ENCODE data around the gene DMTF1.

Gene DMTF1

DNA sequence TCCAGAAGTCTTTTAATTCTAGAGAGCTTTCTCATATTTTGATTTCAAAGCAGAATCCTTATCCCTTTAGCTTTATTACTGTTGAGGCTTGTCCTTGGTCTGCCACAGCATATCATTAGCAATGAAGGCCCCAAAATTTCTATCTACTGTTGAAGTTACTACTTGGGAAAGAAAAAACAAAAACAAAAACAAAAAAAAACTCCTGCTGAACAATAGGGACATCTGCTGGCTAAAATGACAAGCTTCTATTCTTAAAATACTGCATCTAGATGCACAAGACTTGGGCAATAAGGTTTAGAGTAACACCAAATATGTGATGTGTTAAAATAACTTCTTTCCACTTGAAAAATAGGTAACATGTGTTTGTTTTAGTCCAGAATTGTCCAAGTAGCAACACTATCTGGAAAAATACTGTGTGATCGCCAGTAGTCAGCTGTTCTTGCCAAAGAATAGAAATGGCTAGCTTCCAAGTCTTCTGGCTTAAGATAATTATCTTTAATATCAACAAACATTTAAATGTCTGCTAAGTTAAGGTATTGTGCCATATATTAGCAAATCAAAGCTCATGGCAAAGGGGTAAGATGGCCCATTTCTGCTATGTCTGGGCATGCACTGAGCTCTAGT, 3.8 kb upstream of the DMTF1 start:
- peak; percentile 0 for DNase-seq

DNA sequence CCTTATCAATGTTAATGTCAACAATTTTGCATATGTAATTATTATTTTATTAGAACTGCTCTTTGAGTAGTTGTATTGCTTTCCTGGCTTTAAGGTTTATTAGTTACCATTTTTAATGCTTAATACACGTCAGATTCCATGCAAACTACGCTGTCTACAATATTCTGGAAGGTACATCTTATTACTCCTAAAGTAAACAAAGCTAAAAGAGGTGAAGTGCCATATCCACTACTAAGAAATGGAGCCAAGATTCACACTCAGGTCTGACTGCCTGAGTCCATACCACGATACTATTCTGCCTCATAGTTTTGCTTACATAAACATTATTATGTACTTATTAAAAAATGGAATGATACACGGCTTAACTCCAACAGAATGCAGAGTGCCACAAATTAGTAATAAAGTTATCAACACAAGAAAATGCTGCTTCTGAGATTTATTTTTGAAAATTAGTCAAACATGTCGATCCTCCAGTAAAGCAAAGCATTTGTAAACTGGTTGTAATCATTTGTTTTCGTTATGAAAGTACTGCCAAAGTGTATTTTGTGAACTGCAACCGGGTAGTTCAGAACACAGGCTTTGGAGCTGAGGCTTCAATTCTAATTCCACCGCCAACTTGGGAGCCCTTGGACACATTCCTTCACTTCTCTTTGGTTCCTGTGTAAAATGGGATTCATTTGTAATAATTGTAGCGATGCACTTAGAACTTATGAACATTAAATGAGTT, 1.1 kb upstream of the DMTF1 start:
- DNase-seq, result no peak

DNA sequence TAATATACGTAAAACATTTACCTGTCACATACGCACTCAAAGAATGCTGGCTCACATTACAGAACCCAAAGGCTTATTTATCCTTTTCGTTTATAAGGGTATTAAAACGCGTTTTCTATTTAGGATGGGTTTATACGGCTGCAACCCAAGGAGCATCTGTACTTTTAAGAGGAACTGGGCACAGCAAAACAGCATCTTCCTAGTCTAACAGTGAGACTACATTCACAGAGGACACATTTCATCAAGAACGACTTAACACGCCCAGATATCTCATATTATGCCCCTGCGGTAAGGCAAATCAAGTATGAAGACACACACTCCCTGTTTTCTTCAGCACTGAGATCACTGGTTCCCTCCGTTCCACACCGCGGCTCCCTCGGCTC, 533 bp upstream of the DMTF1 start:
- DNase-seq, result no peak

DNA sequence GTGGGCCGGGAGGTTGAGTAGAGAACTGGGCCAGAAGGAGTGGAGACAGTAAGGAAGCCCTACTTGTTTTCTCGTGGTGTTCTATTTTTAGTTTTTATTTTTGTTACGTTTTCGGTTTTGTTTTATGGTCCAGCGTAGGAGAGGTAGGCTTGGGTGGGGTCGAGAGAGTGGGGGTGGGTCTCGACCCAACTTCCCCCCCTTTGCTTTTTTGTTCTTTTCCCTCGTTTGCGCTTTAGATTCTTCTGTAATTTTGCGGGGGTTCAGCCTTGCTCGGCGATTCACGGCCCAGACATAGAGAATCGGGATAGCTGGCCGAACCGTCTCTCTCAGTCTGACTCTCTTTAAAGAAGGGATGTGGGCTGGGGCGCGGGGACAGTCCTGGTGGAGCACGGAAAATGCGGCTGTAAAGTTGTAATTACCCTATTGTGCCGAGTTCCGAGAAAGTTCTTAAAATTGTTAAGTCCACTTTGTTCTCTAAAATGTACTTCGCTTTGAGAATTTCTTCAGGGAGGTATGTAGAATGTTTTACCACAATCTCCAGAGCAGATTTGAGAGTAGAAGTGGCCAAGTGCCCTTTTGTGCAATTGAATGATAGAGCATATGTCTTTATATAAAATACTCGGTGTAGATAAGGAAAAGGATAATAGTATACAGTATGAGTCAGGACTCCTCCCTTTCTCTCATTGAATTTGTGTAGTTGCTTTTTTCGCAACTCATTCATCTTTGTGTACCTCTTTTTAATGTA, 816 bp downstream of the DMTF1 start:
- DNase-seq, result peak; percentile 3

DNA sequence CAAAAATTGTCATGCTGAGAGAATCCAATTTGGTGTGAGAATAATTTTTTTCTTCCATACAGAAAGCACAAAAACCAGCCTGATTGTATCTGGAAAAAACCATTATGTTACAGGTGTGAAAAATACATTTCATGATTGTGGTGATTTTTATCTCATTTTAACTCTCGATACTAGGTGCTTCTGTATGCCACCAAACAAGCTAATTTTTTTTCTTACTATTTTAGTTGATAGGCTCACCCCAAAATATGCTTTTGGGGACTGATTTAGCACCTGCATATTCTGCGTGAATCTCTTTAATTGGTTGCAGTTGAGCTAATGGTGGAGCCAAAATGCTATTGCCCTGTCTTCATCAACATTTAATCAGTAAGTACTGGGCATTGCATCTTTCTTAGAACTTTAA, 1.9 kb downstream of the DMTF1 start:
- no peak for DNase-seq

DNA sequence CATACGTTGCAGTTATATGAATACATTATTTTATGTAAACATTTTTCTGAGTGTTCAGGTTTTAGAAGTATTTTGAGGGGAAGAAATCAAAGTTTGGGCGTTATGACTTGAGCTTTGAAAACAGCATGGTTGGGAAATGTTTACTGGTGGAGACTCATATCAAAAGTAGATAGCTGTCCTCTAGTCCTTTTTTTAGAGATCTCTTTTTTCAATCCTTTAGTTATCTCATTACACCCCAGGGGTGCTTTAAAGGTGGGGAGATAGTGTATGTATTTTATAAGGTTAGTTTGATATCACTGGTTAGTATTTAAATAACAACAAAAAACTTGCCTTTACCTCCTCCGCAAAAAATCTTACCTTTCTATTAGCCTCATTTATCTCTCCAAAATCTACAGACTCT, 2.3 kb downstream of the DMTF1 start:
- no peak for DNase-seq

DNA sequence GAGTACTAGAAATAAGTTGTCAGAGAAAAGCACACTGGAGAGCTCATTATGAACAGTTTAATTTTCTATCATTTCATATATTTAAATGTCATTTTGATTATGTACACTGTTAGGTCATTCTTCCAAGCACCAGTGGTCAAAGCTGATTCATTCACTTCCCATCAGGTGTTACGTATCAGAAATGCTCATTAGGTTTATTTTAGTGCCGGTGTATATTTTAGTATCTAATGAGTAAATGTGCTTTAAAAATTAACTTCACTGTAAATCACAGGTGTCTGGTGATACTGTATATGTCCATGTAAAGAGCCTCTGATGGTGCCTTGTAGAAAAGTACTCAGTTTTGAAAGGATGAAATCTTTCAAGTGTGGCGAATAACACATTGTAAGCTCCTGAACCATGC, 3.5 kb downstream of the DMTF1 start:
- no peak for DNase-seq

DNA sequence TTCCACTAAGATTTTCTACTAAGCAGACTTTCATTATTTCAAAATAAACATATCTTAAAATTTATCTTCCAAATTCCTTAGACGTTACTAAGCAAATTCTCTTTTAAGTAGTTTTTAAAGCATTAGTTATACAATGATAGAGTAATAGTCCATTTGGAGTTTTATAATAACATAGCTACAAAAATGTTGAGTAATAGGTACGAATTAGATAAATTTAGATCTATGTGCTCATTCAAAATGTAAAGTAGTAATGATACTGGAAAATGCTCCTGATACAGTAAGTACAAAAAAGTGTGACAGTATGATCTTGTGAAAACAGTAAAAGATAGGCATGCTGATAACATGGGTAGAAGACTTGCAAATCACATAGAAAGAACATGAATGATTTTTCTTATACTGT, 4.5 kb downstream of the DMTF1 start:
- no peak for DNase-seq

DNA sequence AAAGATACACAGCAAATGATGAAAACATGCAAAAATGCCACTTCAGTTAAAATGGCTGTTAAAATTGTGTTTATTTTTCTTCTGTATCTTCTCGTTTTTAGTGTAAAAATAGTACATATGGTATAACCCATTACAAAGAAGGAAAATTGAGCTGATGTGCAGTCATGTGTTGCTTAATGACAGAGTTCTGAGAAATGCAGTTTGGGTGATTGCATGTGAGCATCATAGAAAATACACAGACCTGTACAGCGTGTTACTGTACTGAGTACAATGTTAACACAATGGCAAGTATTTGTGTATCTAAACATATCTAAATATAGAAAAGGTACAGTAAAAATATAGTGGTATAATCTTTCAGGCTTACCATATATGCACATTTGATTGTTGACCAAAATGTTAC, 7.3 kb downstream of the DMTF1 start:
- DNase-seq, result no peak

DNA sequence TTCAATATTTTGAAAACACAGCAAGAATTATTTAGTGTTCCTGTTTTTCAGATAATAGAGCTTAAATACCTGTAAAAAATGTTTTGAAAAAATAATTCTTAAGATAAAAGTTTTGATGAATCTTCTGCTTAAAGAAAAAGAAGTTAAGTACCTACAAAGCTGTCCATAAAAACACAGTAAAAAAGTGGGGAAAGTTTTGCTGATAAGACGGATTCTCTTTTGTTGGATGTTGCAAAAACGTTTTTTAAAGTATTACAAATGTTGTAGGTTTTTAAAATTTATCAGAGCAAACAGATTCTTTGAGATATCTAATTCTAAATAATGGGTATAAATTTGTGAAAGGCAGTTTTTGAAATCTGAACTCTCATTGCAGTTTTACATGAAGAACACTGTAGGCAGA, 12.2 kb downstream of the DMTF1 start:
- DNase-seq, result no peak

DNA sequence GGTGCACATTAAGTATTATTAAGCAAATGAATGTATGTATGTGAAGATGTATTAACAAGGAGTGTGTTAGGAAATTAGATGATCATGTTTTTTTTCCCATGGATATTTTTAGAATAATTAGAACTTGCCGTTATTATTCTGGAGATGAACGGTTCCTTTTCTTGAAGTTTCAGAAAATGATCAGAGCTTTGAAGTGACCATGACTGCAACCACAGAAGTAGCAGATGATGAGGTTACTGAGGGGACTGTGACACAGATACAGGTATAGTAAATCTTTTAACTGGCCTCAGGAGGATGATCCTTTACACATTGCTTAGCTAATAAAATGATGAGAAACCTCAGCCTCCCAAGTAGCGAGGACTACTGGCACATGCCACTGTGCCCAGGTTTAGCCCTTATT, 18.6 kb downstream of the DMTF1 start:
- DNase-seq, result no peak

DNA sequence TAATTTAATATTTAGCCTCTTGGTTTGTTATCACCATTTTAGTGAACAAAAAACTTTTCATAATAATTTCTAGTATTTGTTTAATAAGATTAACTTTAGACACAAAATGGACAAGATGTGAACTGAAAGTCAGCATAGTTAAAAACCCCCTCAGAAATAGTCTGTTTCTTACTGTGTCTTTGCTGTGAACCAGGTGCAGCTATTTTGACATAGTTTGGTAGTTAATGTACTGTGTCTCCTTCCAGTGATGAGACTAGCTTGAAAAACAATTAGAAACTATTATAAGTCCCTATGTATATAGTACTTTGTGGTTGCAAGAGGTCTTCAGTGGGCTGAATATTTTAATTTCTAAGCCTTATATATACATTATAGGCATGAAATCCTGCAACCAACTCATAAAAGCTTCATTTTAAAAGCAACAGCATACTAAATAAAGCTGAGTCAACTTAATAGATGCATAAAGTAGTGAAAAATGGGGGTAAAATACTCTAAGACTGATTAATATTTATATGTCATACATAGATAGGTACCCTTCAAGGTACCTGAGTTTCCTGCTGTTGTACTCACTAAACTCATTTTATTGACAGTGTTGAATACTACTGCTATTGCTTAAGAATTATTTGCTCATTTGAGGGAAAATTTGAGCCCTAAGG, 19.2 kb downstream of the DMTF1 start:
- DNase-seq, result no peak

DNA sequence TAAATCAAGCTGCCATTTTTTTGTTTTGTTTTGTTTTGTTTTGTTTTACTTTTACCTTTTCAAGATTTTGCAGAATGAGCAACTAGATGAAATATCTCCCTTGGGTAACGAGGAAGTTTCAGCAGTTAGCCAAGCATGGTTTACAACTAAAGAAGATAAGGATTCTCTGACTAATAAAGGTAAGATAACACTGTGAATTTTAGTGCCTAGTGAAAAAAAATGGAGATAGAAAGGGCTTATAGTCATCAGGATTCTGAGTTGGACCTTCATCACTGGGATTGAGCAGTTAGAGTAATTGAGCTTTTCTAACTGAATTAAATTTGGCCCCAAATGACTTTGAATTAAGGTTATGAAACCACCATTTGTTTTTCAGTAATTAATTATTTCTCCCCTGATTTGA, 21.2 kb downstream of the DMTF1 start:
- DNase-seq, result no peak

DNA sequence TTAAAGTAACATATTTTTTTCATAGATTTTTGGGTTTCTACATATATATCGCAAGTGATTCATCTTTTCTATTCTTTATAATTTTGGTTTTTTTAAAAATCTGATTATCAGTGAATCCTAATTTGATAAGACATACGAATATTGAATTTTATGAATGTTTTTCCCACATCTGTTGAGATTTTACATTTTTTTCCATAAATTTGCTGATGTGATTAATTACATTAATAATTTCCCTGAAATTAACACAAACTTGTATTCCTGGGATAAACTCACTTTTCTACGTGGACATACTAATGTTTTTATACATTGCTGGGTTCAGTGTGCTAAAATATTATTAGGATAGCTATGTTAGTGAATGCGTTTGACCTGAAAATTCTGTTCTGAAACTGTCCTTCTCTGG, 26.1 kb downstream of the DMTF1 start:
- DNase-seq, result no peak

DNA sequence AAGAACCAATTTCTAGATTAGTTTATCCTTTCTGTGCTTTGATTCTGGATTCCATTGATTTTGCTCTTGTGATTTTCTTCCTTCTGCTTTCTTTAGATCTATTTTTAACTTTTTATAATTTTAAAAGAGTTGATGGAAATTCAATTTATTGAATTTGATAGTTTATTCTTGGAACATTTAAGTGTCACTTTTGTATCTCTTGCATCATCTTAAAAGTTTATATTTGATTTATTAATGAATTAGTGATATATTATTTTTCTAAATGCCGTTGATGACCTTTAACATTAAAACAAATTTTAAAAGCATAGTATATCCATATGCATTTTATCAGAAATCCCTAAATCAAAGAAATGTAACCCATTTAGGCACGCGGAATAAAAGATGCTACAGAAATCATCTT, 26.9 kb downstream of the DMTF1 start:
- DNase-seq, result no peak

DNA sequence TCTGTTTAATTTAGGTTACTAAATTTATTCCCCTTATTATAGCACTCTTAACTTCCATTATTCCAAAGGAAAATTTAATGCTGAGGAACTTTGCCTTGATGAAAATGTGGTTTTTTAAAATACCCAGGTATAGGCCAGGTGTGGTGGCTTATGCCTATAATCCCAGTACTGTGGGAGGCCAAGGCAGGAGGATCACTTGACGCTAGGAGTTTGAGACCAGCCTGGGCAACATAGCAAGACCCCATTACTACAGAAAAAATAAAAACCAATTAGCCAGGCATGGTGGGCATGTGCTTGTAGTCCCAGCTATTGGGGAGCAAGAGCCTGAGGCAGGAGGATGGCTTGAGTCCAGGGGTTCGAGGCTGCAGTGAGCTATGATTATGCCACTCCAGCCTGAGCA, 34.9 kb downstream of the DMTF1 start:
- no peak for DNase-seq

DNA sequence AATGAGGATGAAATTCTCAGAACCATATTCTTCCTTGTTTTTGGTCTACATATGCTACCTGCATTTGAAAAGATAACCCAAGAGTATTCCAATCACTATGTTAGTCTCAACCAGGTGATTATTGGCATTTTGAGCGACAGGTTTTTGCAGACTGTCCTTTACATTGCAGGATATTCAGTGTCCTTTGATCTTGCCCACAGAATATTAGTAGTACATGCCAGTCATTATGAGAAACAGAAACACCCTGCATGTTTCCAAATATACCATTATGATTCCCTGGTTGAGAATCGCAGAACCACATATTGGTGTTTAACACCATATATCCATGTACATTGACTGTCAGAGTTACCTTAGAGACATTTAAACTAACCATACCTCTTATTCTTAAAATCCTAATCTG, 36.7 kb downstream of the DMTF1 start:
- no peak for DNase-seq

DNA sequence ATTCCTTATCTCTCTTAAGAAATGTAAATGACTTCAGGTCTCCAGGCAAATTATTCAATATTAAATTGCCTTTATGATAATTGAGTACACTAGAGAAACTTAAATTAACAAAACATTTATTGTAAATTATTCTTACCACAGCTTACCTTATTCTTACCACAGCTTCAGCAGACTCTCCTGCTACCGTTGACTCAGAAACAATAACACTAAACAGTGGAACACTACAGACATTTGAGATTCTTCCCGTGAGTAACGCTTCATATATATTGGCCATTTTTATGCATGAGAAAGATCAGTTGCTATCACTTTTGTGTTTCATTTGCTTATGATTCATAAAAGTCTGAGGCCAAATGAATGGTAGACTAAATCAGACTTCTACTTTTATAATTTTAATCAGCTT, 38.5 kb downstream of the DMTF1 start:
- no peak for DNase-seq

DNA sequence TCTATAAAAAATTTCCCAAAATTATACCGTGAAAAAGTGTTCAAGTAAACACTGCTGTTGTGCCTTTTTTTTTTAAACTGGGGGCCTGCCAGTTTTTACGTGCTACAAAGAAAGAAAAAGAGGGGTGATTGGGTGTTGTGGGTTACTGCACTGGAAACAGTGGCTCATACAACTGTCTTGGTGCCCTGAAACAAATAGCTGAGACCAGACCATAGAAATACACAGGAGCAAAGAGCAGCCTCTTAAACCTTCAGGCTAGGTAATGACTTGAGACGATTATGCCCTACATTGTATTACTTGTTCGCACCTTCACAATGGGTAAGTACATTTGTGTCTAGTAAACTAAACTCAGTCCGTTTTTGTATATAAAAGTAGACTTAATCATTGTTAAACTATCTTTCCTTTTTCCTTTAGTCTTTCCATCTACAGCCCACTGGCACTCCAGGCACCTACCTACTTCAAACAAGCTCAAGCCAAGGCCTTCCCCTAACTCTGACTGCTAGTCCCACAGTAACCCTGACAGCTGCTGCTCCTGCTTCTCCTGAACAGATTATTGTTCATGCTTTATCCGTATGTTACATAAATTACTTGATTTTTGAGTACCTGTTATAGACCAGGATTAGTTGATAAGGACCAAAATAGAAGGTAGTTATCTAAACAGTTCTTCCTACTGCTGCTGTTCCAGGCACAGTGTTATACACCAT, 40.7 kb downstream of the DMTF1 start:
- no peak for DNase-seq

DNA sequence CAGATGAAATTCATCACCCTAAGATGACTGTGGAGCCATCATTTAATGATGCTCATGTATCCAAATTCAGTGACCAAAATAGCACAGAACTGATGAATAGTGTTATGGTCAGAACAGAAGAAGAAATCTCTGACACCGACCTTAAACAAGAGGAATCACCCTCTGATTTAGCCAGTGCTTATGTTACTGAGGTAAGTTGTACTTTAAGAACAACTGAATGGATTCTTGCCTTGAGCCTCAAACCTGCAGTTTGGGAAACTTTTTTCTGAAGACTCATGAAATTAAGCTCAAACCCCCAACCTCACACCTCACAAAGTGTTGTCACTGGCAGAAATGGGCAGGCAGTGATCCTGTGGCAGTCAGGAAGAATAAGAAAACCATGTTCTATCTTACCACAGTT, 41.7 kb downstream of the DMTF1 start:
- DNase-seq, result no peak

DNA sequence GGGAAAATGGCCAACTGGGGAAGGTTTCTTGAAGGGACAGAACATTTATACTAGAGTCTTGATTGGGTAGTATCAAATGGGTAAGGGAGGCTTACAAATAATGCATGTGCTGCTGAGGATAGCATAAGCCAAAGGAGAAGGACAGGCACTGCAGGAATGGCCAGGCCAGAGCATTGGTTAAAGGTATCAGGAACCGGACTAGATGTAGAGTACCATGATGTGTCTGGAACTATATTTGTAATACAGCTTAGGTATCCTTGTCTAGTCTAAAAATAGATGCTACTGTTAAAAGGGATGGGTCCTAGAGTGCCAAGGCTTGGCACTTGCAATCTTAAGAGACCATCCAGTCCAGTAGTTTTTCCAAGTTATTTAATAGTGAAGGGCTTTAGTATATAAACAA, 47.0 kb downstream of the DMTF1 start:
- DNase-seq, result no peak

DNA sequence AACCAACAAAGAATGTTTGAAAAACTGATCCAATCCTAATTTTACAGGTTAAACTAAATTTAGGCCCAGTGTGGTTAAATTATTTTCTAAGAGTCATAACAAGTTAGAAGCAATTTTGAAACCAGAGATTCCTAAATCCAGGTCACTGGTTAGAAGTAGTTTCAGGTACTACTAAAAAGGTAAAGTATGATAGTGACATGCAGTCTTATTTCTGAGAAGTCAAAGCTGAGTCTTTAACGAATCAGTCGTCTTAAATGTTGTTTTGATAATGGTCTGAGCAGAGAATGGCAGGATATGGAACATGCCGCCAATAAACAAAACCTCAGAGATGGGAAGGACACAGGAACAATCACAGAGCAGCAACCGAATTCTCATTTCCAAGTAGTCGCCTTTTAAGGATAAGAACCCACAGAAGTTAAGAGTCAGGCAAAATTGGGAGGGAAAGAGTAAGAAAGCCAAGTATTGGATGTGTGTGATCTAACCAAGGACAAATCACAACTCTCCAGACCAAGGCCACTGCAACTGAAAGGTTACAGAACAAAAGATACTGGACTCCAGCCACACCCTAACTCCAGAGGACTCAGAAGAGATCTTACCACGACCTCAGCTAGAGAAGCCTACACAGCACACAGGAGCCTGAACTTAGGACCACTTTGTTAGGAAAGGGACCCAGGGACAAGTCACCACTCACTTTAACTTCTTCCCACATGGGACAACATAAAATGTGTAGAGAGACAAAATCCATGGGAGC, 47.6 kb downstream of the DMTF1 start:
- no peak for DNase-seq

DNA sequence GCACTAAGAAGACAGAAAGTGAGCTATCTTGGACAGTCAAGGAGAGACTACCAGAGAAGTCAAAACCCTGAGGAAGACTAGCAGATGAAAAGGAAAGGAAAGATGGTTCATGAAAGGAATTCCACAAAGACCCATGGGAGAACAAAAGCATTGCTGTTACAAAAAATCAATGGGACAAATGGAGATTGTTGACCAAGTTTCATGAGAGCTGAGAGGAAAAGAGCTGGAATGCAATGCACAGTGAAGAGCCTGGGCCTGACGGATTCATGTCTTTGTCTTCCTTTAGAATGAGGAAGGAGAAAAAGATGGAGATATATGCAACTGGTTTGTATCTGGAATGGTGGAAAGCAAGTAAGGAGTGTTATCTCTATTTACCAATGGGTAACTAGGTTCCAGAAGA, 50.0 kb downstream of the DMTF1 start:
- DNase-seq, result no peak

Data from amniotic stem cell (primary cell).